ENCODE results near the gene ERP29. TPM values are rescaled to one million over a fixed set of nuclear protein-coding genes. Genes with fewer than 3 reads are reported as not detected.
A peak's percentile ranks its signal among the peaks of the same experiment; 100 is the strongest.

ERP29 gene
- 91.5 TPM for polyA plus RNA-seq (2012; ENCODE audit: missing spikeins)

GRCh38 chr12:112012775-112013600 lies at the start of gene ERP29, which contains the start of gene TMEM116:
ERP29 (plus strand) TSS chr12:112013426; CDS start chr12:112013466, 40 bp downstream.
TMEM116 (minus strand) TSS chr12:112013165; CDS start chr12:112005270, 7,895 bp downstream.
- FAIRE-seq (peak; percentile 94), DNase-seq (ENCODE audit: insufficient read length) (peak; percentile 96)
- TF ChIP-seq TAF1 (IDR thresholded peaks at IDR 0.05; ENCODE audit: borderline replicate concordance, low read depth, low read length) = peak; percentile 64; the same call in 1 of the 2 replicates
- TF ChIP-seq POLR2AphosphoS5 (IDR thresholded peaks at IDR 0.05; ENCODE audit: low read depth, low read length) = peak; percentile 97
- TF ChIP-seq POLR2A (IDR thresholded peaks at IDR 0.05; ENCODE audit: low read depth, low read length) = peak; percentile 96

- FAIRE-seq (no peak), DNase-seq (ENCODE audit: insufficient read length) (no peak)
- TF ChIP-seq POLR2AphosphoS5 (IDR thresholded peaks at IDR 0.05; ENCODE audit: low read depth, low read length) (no peak), POLR2A (IDR thresholded peaks at IDR 0.05; ENCODE audit: low read depth, low read length) (no peak)
Observed at GRCh38 chr12:111964935-111965334, 48.3 kb upstream of the ERP29 start.

- FAIRE-seq (no peak), DNase-seq (ENCODE audit: insufficient read length) (no peak)
- TF ChIP-seq TAF1 (IDR thresholded peaks at IDR 0.05; ENCODE audit: borderline replicate concordance, low read depth, low read length) = no peak
- no peak for TF ChIP-seq POLR2AphosphoS5 (IDR thresholded peaks at IDR 0.05; ENCODE audit: low read depth, low read length)
- TF ChIP-seq POLR2A (IDR thresholded peaks at IDR 0.05; ENCODE audit: low read depth, low read length) = no peak
Observed at GRCh38 chr12:111971800-111972199, 41.4 kb upstream of the ERP29 start.

DNA sequence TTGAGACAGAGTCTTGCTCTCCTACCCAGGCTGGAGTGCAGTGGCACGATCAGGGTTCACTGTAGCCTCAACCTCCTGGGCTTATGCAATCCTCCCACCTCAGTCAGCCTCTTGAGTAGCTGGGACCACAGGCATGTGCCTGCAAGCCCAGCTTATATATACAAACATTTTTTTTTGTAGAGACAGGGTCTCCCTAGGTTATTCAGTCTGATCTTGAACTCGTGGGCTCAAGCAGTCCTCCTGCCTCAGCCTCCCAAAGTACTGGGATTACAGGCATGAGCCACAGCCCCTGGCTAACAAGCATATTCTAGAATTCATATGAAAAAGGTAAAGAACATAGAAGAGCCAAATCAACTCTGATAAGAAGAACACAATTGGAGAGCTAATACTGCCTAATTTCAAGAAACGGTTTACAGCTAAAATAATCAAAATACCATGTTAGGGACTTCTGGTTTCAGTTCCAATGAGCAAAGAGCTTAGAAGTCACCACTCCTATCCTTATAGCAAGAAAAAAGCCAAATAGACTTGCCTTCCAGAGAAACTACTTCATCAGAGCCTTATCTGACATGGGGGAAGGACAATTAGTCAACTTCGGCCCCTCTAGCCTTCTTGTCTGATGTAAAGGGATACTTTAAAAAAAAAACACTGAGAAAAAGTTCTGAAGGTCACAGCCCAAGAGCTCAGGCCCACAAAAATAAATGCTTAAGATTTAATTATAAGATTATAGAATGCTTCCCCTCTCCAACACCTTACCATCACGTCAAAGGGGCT lies 37.9 kb upstream of the ERP29 start:
- no peak for TF ChIP-seq POLR2A (IDR thresholded peaks at IDR 0.05; ENCODE audit: low read depth, low read length)
- TF ChIP-seq TAF1 (IDR thresholded peaks at IDR 0.05; ENCODE audit: borderline replicate concordance, low read depth, low read length) = no peak
- no peak for TF ChIP-seq POLR2AphosphoS5 (IDR thresholded peaks at IDR 0.05; ENCODE audit: low read depth, low read length)
- FAIRE-seq (no peak), DNase-seq (ENCODE audit: insufficient read length) (no peak)

GRCh38 chr12:111976291-111976690 lies 36.9 kb upstream of the ERP29 start:
- FAIRE-seq (no peak), DNase-seq (ENCODE audit: insufficient read length) (no peak)
- TF ChIP-seq TAF1 (IDR thresholded peaks at IDR 0.05; ENCODE audit: borderline replicate concordance, low read depth, low read length) (no peak), POLR2A (IDR thresholded peaks at IDR 0.05; ENCODE audit: low read depth, low read length) (no peak), POLR2AphosphoS5 (IDR thresholded peaks at IDR 0.05; ENCODE audit: low read depth, low read length) (no peak)

- TF ChIP-seq TAF1 (IDR thresholded peaks at IDR 0.05; ENCODE audit: borderline replicate concordance, low read depth, low read length) (no peak), POLR2A (IDR thresholded peaks at IDR 0.05; ENCODE audit: low read depth, low read length) (no peak), POLR2AphosphoS5 (IDR thresholded peaks at IDR 0.05; ENCODE audit: low read depth, low read length) (no peak)
- FAIRE-seq (no peak), DNase-seq (ENCODE audit: insufficient read length) (no peak)
Observed at GRCh38 chr12:111976860-111977259, 36.4 kb upstream of the ERP29 start.

- TF ChIP-seq TAF1 (IDR thresholded peaks at IDR 0.05; ENCODE audit: borderline replicate concordance, low read depth, low read length) = no peak
- TF ChIP-seq POLR2AphosphoS5 (IDR thresholded peaks at IDR 0.05; ENCODE audit: low read depth, low read length) = no peak
- no peak for TF ChIP-seq POLR2A (IDR thresholded peaks at IDR 0.05; ENCODE audit: low read depth, low read length)
- FAIRE-seq (no peak), DNase-seq (ENCODE audit: insufficient read length) (no peak)
Observed at GRCh38 chr12:111978545-111978944, 34.7 kb upstream of the ERP29 start.

- FAIRE-seq (no peak), DNase-seq (ENCODE audit: insufficient read length) (no peak)
- no peak for TF ChIP-seq TAF1 (IDR thresholded peaks at IDR 0.05; ENCODE audit: borderline replicate concordance, low read depth, low read length)
- no peak for TF ChIP-seq POLR2A (IDR thresholded peaks at IDR 0.05; ENCODE audit: low read depth, low read length)
- TF ChIP-seq POLR2AphosphoS5 (IDR thresholded peaks at IDR 0.05; ENCODE audit: low read depth, low read length) = no peak
Observed at GRCh38 chr12:111980598-111980997, 32.6 kb upstream of the ERP29 start.

GRCh38 chr12:111981987-111982386 lies 31.2 kb upstream of the ERP29 start:
- no peak for TF ChIP-seq TAF1 (IDR thresholded peaks at IDR 0.05; ENCODE audit: borderline replicate concordance, low read depth, low read length)
- TF ChIP-seq POLR2A (IDR thresholded peaks at IDR 0.05; ENCODE audit: low read depth, low read length) = no peak
- TF ChIP-seq POLR2AphosphoS5 (IDR thresholded peaks at IDR 0.05; ENCODE audit: low read depth, low read length) = no peak
- DNase-seq (ENCODE audit: insufficient read length) (no peak), FAIRE-seq (no peak)

DNA sequence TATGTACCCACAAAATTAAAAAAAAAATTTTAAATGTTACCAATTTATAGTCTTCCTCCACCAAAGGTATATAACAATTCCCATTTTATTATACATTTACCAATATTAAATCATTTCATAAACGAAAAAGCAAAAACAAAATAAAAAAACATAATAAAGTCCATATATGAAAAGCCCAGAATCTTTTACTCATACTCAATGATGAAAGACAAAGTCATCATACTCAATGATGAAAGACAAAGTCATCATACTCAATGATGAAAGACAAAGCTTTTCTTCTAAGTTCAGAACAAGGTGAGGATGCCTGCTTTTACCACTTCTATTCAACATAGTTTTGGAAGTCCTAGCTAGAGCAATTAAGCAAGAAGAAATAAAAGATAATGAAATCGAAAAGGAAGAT lies 28.4 kb upstream of the ERP29 start:
- FAIRE-seq = no peak
- TF ChIP-seq POLR2A (IDR thresholded peaks at IDR 0.05; ENCODE audit: low read depth, low read length) = no peak
- no peak for TF ChIP-seq TAF1 (IDR thresholded peaks at IDR 0.05; ENCODE audit: borderline replicate concordance, low read depth, low read length)
- TF ChIP-seq POLR2AphosphoS5 (IDR thresholded peaks at IDR 0.05; ENCODE audit: low read depth, low read length) = no peak
- DNase-seq (ENCODE audit: insufficient read length) = no peak

- no peak for TF ChIP-seq POLR2AphosphoS5 (IDR thresholded peaks at IDR 0.05; ENCODE audit: low read depth, low read length)
- TF ChIP-seq TAF1 (IDR thresholded peaks at IDR 0.05; ENCODE audit: borderline replicate concordance, low read depth, low read length) = no peak
- TF ChIP-seq POLR2A (IDR thresholded peaks at IDR 0.05; ENCODE audit: low read depth, low read length) = no peak
- no peak for FAIRE-seq
- DNase-seq (ENCODE audit: insufficient read length) = no peak
Observed at GRCh38 chr12:111991535-111991934, 21.7 kb upstream of the ERP29 start.

All from GM12892 (cell line).